Measurements from ENCODE around the gene TXNL4A.
A peak's percentile ranks its signal among the peaks of the same experiment; 100 is the strongest.

TXNL4A gene

DNA sequence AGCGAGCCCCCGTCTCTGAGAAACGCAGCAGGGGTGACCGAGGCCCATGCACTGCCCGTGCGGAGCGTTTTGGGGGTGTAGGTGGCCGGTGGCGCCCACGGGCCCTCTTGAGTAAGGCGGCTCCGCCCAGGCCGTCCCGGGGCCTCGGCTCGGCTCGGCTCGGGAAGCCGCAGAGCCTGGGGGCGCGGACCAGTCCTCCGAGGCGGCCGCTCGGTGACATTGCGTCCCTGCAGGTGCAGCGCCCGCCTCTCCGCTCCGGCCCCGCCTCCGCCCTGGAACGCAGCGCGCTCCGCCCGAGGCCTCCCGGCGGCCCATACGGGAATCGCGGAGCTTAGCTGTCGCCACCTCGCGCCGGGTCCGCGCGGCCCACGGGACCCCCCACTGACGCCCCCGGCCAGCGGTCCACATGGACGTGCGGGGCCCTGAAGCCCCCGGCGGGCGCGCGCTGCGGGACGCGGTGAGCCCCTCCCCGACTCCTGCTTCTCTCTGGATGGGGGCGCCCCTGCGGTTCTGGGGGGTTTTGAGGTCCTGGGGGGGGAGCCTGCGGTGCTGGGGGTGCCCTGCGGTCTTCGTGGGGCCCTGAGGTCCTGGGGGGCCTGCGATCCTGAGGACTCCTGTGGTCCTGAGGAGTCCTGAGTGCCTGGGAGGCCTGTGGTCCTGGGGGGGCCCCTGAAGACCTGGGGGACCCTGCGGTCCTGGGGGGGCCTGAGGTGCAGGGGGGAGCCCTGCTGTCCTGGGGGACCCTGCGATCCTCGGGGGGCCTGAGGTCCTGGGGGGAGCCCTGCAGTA, 23.8 kb downstream of the TXNL4A start, which contains the start of gene HSBP1L1:
TSS of gene HSBP1L1 (plus strand) at position 314 of the 789 bp plus-strand sequence. CDS start at position 407, 93 bp downstream.
- Mint-ChIP-seq H3K36me3 (ENCODE audit: low read depth) (peaks cover 10% of the 10 kb centered on the region), H3K9me3 (peaks cover 2% of the 10 kb centered on the region), H3K4me1 (peaks cover 36% of the 10 kb centered on the region), H3K27ac (peak within 1 kb of the TSS; percentile 87 to 95 (median 91)), H3K27me3 (ENCODE audit: low read depth) (peaks cover 10% of the 10 kb centered on the region), H3K4me3 (peak within 1 kb of the TSS; percentile 65 to 79 (median 68))
- TF ChIP-seq, protein P1, sequence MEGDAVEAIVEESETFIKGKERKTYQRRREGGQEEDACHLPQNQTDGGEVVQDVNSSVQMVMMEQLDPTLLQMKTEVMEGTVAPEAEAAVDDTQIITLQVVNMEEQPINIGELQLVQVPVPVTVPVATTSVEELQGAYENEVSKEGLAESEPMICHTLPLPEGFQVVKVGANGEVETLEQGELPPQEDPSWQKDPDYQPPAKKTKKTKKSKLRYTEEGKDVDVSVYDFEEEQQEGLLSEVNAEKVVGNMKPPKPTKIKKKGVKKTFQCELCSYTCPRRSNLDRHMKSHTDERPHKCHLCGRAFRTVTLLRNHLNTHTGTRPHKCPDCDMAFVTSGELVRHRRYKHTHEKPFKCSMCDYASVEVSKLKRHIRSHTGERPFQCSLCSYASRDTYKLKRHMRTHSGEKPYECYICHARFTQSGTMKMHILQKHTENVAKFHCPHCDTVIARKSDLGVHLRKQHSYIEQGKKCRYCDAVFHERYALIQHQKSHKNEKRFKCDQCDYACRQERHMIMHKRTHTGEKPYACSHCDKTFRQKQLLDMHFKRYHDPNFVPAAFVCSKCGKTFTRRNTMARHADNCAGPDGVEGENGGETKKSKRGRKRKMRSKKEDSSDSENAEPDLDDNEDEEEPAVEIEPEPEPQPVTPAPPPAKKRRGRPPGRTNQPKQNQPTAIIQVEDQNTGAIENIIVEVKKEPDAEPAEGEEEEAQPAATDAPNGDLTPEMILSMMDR (IDR thresholded peaks at IDR 0.05; ENCODE audit: unreplicated experiment in 3 of 3), result peak; percentile 26 to 41 (median 30)

DNA sequence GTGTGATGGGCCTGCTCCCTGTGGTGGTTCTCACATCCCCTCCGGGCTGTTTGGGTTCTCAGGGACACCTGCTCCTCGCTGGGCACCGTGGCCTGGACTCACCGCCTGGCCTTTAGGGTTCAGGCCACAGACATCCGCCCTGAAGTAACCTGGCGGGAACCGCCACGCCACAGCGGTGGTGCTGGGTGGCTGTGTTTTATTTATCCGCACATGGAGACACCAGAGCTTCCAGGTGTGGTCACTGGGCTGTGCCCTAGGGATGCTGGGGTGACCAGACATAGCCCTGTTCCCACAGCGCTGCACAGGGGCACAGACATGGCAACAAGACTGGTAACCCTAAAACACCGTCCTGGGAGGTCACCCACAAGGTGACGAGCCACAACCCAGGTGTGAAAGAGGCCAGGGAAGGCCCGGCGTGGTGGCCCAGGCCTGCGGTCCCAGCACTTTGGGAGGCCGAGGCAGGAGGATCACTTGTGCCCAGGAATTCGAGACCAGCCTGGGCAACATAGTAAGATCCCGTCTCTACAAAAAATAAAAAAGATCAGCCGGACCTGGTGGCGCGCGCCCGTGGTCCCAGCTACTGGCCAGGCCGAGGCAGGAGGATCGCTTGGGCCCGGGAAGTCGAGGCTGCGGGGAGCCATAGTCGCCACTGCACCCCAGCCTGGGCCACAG, 24.6 kb downstream of the TXNL4A start:
- Mint-ChIP-seq H3K9me3 (peaks cover 2% of the 10 kb centered on the region), H3K27me3 (ENCODE audit: low read depth) (peaks cover 10% of the 10 kb centered on the region), H3K36me3 (ENCODE audit: low read depth) (peaks cover 7% of the 10 kb centered on the region), H3K4me1 (peaks cover 37% of the 10 kb centered on the region), H3K27ac (no peak overlapping the region), H3K4me3 (peak overlapping the region in 2 of 3 experiments; percentile 48 to 61)
- TF ChIP-seq, protein P1 (IDR thresholded peaks at IDR 0.05; ENCODE audit: unreplicated experiment in 3 of 3), result no peak

DNA sequence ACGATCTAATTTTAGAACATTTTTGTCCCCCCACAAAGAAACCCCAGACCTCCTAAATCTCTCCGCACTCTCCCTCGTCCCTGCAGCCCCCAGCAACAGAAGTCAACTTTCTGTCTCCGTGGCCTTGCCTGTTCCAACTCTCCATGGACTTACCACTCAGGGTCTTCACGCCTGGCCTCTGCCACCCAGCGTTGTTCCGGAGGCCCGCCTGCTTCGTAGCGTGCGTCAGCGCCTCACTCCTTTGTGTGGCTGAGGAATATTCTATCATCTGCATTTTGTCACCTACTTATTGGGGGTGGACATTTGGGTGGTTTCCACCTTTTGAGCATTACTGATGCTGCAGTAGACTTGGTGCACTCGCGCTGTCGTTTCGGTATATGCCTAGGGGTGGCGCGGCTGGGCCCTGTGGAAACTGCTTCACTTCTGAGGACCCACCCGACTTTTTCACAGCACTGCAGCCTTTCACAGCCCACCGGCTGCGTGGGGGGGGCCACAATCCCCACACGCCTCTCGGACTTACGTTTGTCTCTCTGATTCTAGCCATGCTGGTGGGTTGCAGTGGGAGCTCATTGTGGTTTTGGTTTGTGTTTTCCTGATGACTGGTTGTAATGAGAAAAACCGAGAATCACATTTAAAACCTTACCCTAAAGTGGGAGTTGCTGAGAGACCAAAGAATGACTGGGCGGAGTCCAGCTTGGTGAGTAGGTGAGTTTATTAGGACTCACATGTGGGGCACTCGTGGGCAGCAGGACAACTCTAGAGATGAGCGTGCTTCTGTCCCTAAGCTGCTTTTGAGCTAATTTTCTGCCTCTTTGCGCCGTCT, 25.3 kb downstream of the TXNL4A start:
- H3K27me3 Mint-ChIP-seq (ENCODE audit: low read depth), result peaks cover 10% of the 10 kb centered on the region
- H3K36me3 Mint-ChIP-seq (ENCODE audit: low read depth), result peaks cover 7% of the 10 kb centered on the region
- peak overlapping the region; percentile 61 to 74 (median 68) for H3K4me3 Mint-ChIP-seq
- TF ChIP-seq, protein P1 (IDR thresholded peaks at IDR 0.05; ENCODE audit: unreplicated experiment in 3 of 3), result no peak
- H3K9me3 Mint-ChIP-seq, result peaks cover 2% of the 10 kb centered on the region
- peaks cover 37% of the 10 kb centered on the region for H3K4me1 Mint-ChIP-seq
- peak overlapping the region in 2 of 3 experiments; percentile 19 to 56 for H3K27ac Mint-ChIP-seq

DNA sequence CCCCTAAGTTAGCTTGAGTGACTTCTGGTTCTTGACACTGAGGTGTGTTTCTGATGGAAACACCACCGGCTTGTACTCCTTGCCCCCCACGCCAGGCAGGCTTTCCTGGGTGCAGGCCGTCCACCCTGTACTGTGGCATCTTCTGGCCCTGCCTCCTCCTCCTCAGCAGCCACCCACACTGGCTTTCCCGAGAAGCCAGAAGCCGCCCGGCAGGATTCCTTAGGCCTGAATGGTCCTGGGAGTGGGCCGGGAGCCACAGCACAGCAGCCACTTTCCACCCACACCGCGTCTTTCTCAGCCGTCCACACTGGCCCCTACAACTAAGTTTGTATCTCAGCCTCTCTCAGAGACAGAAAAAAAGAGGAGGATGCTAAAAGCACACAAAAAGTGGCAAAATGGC, 26.1 kb downstream of the TXNL4A start:
- TF ChIP-seq, protein P1 (IDR thresholded peaks at IDR 0.05; ENCODE audit: unreplicated experiment in 3 of 3), result no peak
- peaks cover 2% of the 10 kb centered on the region for H3K9me3 Mint-ChIP-seq

DNA sequence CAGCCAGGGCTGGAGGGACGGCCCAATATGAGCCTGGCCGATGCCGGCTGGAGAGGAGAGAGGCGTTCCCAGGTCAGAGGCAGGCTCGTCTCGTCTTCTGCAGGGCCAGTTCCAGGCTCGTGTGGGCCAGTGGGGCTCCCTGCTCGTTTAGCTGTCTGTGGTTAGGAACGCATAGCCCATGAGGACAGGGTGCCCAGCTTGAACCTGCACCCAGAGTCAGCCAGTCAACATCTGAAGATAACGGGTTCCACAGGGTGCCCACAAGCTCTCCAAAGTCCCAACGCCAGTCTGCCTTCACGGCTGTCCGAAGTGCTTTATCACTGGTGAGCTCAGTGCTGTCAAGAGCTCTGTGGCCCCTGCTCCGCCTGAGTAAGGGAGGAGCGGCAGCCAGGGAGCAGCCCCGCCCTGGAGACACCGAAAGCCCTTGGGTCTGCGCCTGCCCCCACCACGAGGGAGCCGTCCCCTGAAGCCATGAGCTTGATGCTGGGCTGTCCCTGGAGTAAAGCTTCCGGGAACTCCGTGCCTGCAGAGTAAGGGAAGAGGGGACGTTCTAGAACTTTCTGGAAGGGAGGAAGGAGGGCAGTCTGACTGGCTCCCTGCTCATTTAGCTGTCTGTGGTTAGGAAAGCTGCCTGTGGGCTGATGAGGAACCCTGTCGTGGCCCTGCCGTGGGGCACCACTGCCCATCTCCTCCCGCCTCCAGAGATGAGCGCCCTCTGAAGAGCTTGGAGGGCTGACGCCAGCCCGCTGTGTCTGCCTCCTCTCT, 26.7 kb downstream of the TXNL4A start:
- TF ChIP-seq, protein P1 (IDR thresholded peaks at IDR 0.05; ENCODE audit: unreplicated experiment in 3 of 3), result no peak
- H3K27ac Mint-ChIP-seq, result no peak overlapping the region
- H3K27me3 Mint-ChIP-seq (ENCODE audit: low read depth), result peaks cover 10% of the 10 kb centered on the region
- peaks cover 4% of the 10 kb centered on the region for H3K36me3 Mint-ChIP-seq (ENCODE audit: low read depth)
- no peaks in the 10 kb centered on the region for H3K9me3 Mint-ChIP-seq
- peaks cover 37% of the 10 kb centered on the region for H3K4me1 Mint-ChIP-seq
- H3K4me3 Mint-ChIP-seq, result peak overlapping the region in 1 of 3 experiments; percentile 21

More for the DNA sequence above, 26.1 kb downstream of the TXNL4A start:
- Mint-ChIP-seq H3K27me3 (ENCODE audit: low read depth) (peaks cover 10% of the 10 kb centered on the region), H3K27ac (no peak overlapping the region), H3K36me3 (ENCODE audit: low read depth) (peaks cover 7% of the 10 kb centered on the region), H3K4me3 (peak overlapping the region in 1 of 3 experiments; percentile 57), H3K4me1 (peaks cover 37% of the 10 kb centered on the region)
